ENCODE measurements around the gene USPL1.

USPL1 gene

DNA sequence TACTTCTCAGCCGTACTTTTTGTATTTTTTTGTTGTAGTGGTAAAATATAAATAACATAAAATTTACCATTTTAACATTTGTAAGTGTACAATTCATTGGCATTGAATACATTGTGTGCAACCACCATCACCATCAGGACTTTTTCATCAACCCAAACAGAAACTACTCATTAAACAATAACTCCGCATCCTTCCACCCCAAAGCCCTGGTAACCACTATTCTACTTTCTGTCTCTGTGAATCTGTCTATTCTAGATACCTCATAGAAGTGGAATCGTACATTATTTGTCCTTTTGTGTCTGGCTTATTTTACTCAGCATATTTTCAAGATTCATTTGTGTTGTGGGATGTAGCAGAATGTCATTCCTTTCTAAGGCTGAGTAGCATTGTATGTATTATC lies 38.5 kb downstream of the USPL1 start:
- no peak overlapping the region for H2AFZ ChIP-seq (ENCODE audit: low read length, unreplicated experiment)
- H3K27ac ChIP-seq (ENCODE audit: low read depth, low read length), result no peak overlapping the region
- H3K27me3 ChIP-seq (ENCODE audit: insufficient read depth, low read length), result no peaks in the 10 kb centered on the region
- H3K4me3 ChIP-seq (ENCODE audit: low read depth, low read length), result no peak overlapping the region
- H3K36me3 ChIP-seq (ENCODE audit: insufficient read depth, low read length), result peaks cover 30% of the 10 kb centered on the region
- peaks cover 3% of the 10 kb centered on the region for H3K79me2 ChIP-seq (ENCODE audit: control insufficient read depth, insufficient read depth, low read length, unreplicated experiment)
- no peaks in the 10 kb centered on the region for H3K4me1 ChIP-seq (ENCODE audit: control insufficient read depth, insufficient read depth, low read length, unreplicated experiment)

DNA sequence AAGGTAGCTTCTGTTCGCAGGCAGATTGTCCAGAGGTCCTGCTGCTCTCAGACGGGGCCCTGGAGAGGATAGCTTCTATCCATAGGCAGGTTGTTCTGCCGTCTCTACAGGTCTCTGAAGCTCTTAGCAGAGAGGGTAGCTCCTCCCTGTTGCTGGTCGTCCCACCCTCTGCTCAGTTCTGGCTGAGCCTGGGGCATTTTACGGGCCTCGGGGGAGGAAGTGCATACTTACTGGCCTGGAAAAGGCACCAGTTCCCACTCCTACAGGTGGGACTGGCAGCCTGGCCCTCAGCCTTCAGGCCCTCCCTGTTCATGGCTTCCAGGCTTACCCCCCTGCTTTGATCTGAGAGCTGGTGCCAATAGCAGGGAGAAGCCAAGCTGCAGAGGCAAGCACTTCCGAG lies 42.3 kb downstream of the USPL1 start:
- peaks cover 24% of the 10 kb centered on the region; the same call in 1 of the 2 replicates for H3K36me3 ChIP-seq (ENCODE audit: insufficient read depth, low read length)
- H3K79me2 ChIP-seq (ENCODE audit: control insufficient read depth, insufficient read depth, low read length, unreplicated experiment), result no peaks in the 10 kb centered on the region
- H3K4me1 ChIP-seq (ENCODE audit: control insufficient read depth, insufficient read depth, low read length, unreplicated experiment), result no peaks in the 10 kb centered on the region
- no peak overlapping the region for H2AFZ ChIP-seq (ENCODE audit: low read length, unreplicated experiment)
- no peaks in the 10 kb centered on the region for H3K27me3 ChIP-seq (ENCODE audit: insufficient read depth, low read length)
- H3K27ac ChIP-seq (ENCODE audit: low read depth, low read length), result no peak overlapping the region
- H3K4me3 ChIP-seq (ENCODE audit: low read depth, low read length), result no peak overlapping the region

- H3K36me3 ChIP-seq (ENCODE audit: insufficient read depth, low read length), result peaks cover 20% of the 10 kb centered on the region; the same call in 1 of the 2 replicates
- no peak overlapping the region for H2AFZ ChIP-seq (ENCODE audit: low read length, unreplicated experiment)
- no peaks in the 10 kb centered on the region for H3K79me2 ChIP-seq (ENCODE audit: control insufficient read depth, insufficient read depth, low read length, unreplicated experiment)
- no peaks in the 10 kb centered on the region for H3K27me3 ChIP-seq (ENCODE audit: insufficient read depth, low read length)
- H3K4me1 ChIP-seq (ENCODE audit: control insufficient read depth, insufficient read depth, low read length, unreplicated experiment), result no peaks in the 10 kb centered on the region
- no peak overlapping the region for H3K4me3 ChIP-seq (ENCODE audit: low read depth, low read length)
- H3K27ac ChIP-seq (ENCODE audit: low read depth, low read length), result no peak overlapping the region
Measured at GRCh38 chr13:30660796-30661195, 43.1 kb downstream of the USPL1 start.

DNA sequence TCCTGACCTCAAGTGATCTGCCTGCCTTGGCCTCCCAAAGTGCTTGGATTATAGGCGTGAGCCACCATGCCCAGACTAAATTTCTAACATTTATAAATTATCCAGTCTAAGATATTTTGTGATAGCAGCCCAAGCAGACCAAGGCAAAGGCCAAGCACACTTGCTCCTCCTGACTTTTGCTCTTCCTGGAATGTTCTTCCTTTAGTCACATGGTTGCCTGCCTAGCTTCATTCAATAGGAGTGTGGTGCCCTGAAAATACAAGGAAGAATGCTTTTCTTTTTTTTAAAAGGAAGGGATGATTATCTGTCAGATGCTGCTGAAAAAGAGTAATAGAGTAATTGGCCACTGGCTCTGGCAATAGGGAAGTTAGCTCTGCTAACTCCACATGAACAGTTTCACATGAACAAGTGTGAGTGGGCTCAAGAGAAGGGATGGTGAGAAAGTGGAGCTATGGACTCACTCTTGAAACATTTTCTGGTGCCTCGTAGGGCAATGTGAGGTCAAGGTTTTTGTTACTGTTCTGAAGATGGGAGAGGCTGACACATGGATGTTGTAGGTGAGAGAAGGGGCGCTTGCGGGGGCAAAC lies 47.1 kb downstream of the USPL1 start:
- H3K4me1 ChIP-seq (ENCODE audit: control insufficient read depth, insufficient read depth, low read length, unreplicated experiment), result no peaks in the 10 kb centered on the region
- no peaks in the 10 kb centered on the region for H3K79me2 ChIP-seq (ENCODE audit: control insufficient read depth, insufficient read depth, low read length, unreplicated experiment)
- no peak overlapping the region for H3K27ac ChIP-seq (ENCODE audit: low read depth, low read length)
- H3K4me3 ChIP-seq (ENCODE audit: low read depth, low read length), result no peak overlapping the region
- H3K27me3 ChIP-seq (ENCODE audit: insufficient read depth, low read length), result no peaks in the 10 kb centered on the region
- no peaks in the 10 kb centered on the region for H3K36me3 ChIP-seq (ENCODE audit: insufficient read depth, low read length)
- H2AFZ ChIP-seq (ENCODE audit: low read length, unreplicated experiment), result no peak overlapping the region

DNA sequence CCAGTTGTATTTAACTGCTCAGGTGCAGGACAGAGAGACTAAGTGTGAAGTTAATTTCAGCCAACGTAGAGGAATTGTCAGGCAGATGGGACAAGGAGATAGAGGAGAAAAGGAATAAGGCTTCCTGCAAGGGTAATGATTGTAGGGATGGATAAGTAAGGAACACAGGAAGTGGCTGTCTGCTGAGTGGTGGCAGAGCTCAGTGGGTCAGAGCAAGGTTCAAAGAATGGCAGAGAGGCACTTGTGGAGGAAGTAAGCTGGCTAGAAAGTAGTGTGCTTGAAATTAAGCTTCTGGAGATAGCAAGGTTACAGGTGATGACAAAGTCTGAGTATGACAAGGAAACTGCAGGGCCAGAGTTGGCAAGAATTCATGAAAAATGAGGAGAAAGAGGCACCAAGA lies 47.9 kb downstream of the USPL1 start:
- Histone ChIP-seq H3K4me3 (ENCODE audit: low read depth, low read length) (no peak overlapping the region), H3K79me2 (ENCODE audit: control insufficient read depth, insufficient read depth, low read length, unreplicated experiment) (no peaks in the 10 kb centered on the region), H3K4me1 (ENCODE audit: control insufficient read depth, insufficient read depth, low read length, unreplicated experiment) (no peaks in the 10 kb centered on the region), H3K27me3 (ENCODE audit: insufficient read depth, low read length) (no peaks in the 10 kb centered on the region), H2AFZ (ENCODE audit: low read length, unreplicated experiment) (no peak overlapping the region), H3K36me3 (ENCODE audit: insufficient read depth, low read length) (no peaks in the 10 kb centered on the region), H3K27ac (ENCODE audit: low read depth, low read length) (no peak overlapping the region)

- Histone ChIP-seq H3K27me3 (ENCODE audit: insufficient read depth, low read length) (no peaks in the 10 kb centered on the region), H2AFZ (ENCODE audit: low read length, unreplicated experiment) (no peak overlapping the region), H3K36me3 (ENCODE audit: insufficient read depth, low read length) (no peaks in the 10 kb centered on the region), H3K79me2 (ENCODE audit: control insufficient read depth, insufficient read depth, low read length, unreplicated experiment) (no peaks in the 10 kb centered on the region), H3K4me3 (ENCODE audit: low read depth, low read length) (no peak overlapping the region), H3K27ac (ENCODE audit: low read depth, low read length) (no peak overlapping the region), H3K4me1 (ENCODE audit: control insufficient read depth, insufficient read depth, low read length, unreplicated experiment) (no peaks in the 10 kb centered on the region)
Measured at GRCh38 chr13:30666113-30666512, 48.4 kb downstream of the USPL1 start.

DNA sequence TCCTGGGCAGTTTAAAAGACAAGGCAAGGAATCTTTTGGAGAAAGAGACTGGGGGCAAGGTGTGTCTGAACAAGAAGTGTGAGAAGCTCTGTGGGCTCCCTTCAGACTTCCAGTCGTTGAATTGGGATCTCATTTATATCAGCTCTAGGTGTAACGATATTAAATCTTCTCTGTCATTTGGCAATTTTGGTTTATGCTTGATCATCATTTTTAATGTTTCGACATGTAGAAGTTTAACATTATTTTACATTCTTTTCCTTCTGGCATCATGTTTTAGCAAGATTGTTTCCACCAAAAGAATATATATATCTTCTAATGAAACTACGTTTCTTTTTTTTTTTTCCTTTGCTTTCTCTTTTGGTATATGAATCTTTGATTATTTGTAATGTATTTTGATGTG lies 49.3 kb downstream of the USPL1 start:
- Histone ChIP-seq H3K4me1 (ENCODE audit: control insufficient read depth, insufficient read depth, low read length, unreplicated experiment) (no peaks in the 10 kb centered on the region), H3K79me2 (ENCODE audit: control insufficient read depth, insufficient read depth, low read length, unreplicated experiment) (no peaks in the 10 kb centered on the region), H2AFZ (ENCODE audit: low read length, unreplicated experiment) (no peak overlapping the region), H3K36me3 (ENCODE audit: insufficient read depth, low read length) (no peaks in the 10 kb centered on the region), H3K27me3 (ENCODE audit: insufficient read depth, low read length) (no peaks in the 10 kb centered on the region), H3K27ac (ENCODE audit: low read depth, low read length) (no peak overlapping the region), H3K4me3 (ENCODE audit: low read depth, low read length) (no peak overlapping the region)

DNA sequence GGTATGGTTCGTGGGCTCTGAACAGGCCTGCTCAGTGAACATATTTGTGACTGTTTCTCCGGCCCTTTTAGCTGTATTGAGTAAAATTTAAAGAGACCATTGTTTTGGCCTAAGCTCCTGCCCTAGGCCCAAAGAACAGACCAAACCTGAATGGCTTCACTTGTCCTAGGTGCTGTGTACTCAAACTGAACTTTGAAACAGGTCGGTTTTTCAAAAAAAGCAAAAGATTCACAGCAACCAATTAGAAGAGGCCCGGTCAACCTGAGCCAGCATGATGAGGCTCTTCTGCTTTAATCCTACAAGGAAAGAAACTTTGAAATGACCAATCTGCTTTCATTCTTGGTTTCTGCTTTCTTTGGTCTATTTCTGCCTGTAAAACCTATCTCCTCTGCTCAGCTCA lies 50.6 kb downstream of the USPL1 start:
- Histone ChIP-seq H2AFZ (ENCODE audit: low read length, unreplicated experiment) (no peak overlapping the region), H3K4me3 (ENCODE audit: low read depth, low read length) (no peak overlapping the region), H3K27ac (ENCODE audit: low read depth, low read length) (no peak overlapping the region), H3K79me2 (ENCODE audit: control insufficient read depth, insufficient read depth, low read length, unreplicated experiment) (no peaks in the 10 kb centered on the region), H3K4me1 (ENCODE audit: control insufficient read depth, insufficient read depth, low read length, unreplicated experiment) (no peaks in the 10 kb centered on the region), H3K27me3 (ENCODE audit: insufficient read depth, low read length) (no peaks in the 10 kb centered on the region), H3K36me3 (ENCODE audit: insufficient read depth, low read length) (no peaks in the 10 kb centered on the region)

DNA sequence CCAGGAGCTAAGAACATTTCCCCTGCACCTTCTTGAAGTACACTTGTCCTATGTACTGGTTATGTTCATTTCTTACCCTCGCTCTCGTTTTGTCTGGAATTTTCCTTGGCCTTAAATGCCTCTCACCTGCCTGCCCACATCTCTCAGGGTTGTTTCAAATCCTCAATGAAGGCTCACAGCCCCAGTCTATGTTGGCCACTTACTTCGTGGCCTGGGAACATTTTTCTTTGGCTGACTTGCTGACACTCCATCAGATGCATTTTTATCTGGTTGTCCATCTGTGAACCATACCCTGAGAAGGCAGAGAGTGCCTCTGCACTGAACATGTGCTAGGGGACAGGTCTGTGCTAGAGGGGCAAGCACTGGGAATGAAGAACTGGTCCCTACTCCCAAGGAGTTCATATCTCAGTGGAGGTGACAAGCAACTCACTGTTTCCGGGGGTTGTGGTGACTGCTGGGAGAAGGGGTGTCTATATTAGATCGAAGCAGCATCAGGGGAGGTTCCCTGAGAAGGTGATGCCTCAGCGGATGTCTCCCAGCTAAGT lies 53.6 kb downstream of the USPL1 start:
- no peak overlapping the region for H2AFZ ChIP-seq (ENCODE audit: low read length, unreplicated experiment)
- no peak overlapping the region for H3K4me3 ChIP-seq (ENCODE audit: low read depth, low read length)
- H3K36me3 ChIP-seq (ENCODE audit: insufficient read depth, low read length), result no peaks in the 10 kb centered on the region
- no peak overlapping the region for H3K27ac ChIP-seq (ENCODE audit: low read depth, low read length)
- H3K79me2 ChIP-seq (ENCODE audit: control insufficient read depth, insufficient read depth, low read length, unreplicated experiment), result no peaks in the 10 kb centered on the region
- no peaks in the 10 kb centered on the region for H3K27me3 ChIP-seq (ENCODE audit: insufficient read depth, low read length)
- H3K4me1 ChIP-seq (ENCODE audit: control insufficient read depth, insufficient read depth, low read length, unreplicated experiment), result no peaks in the 10 kb centered on the region

- Histone ChIP-seq H3K27ac (ENCODE audit: low read depth, low read length) (peak overlapping the region; percentile 12; the same call in 1 of the 2 replicates), H3K27me3 (ENCODE audit: insufficient read depth, low read length) (no peaks in the 10 kb centered on the region), H3K4me3 (ENCODE audit: low read depth, low read length) (peak overlapping the region; percentile 75), H3K79me2 (ENCODE audit: control insufficient read depth, insufficient read depth, low read length, unreplicated experiment) (no peaks in the 10 kb centered on the region), H3K4me1 (ENCODE audit: control insufficient read depth, insufficient read depth, low read length, unreplicated experiment) (no peaks in the 10 kb centered on the region), H3K36me3 (ENCODE audit: insufficient read depth, low read length) (no peaks in the 10 kb centered on the region), H2AFZ (ENCODE audit: low read length, unreplicated experiment) (peak overlapping the region; percentile 97)
Measured at GRCh38 chr13:30673669-30674521, 56.2 kb downstream of the USPL1 start.

DNA sequence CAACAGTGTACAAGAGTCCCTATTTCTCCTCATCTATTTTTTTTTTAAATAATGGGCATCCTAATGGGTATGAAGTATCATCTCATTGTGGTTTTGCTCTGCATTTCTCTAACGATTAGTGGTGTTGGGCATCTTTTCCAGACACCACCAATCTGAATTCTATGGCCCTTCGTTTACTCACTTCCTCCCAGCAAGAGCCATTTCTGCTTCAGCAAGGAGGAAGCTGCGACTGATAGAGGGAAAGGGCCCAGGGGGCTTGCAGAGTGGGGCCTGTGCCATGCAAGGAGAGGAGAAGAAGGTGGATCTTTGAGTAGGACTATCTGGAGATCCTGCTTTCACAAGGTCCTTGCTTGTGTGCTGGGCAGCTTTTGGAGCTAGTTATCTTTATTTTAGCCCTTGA lies 58.0 kb downstream of the USPL1 start:
- no peaks in the 10 kb centered on the region for H3K79me2 ChIP-seq (ENCODE audit: control insufficient read depth, insufficient read depth, low read length, unreplicated experiment)
- H3K27ac ChIP-seq (ENCODE audit: low read depth, low read length), result no peak overlapping the region
- no peaks in the 10 kb centered on the region for H3K4me1 ChIP-seq (ENCODE audit: control insufficient read depth, insufficient read depth, low read length, unreplicated experiment)
- H3K36me3 ChIP-seq (ENCODE audit: insufficient read depth, low read length), result no peaks in the 10 kb centered on the region
- no peak overlapping the region for H3K4me3 ChIP-seq (ENCODE audit: low read depth, low read length)
- H3K27me3 ChIP-seq (ENCODE audit: insufficient read depth, low read length), result no peaks in the 10 kb centered on the region
- no peak overlapping the region for H2AFZ ChIP-seq (ENCODE audit: low read length, unreplicated experiment)

All from ACC112 (cell line).